AG04449 (cell line): ENCODE measurements around the gene CYTH4.
A peak's percentile ranks its signal among the peaks of the same experiment; 100 is the strongest.

Source experiments
- CTCF ChIA-PET: fragments of 350-600 bp; formaldehyde crosslinking; extraction: SDS; loops from one replicate; lab custom pipeline; 2021; ENCODE audit warnings: antibody characterized with exemption; lab: Yijun Ruan, JAX
- POLR2A ChIA-PET: fragments of 400-600, 350-600 bp; formaldehyde crosslinking; extraction: SDS; loops from one replicate; lab custom pipeline; 2020; ENCODE audit warnings: antibody characterized with exemption, inconsistent platforms; lab: Yijun Ruan, JAX
- DNase-seq: peaks from one replicate; pipeline ENCODE4 v3.0.0-alpha.2; 2010; ENCODE audit warnings: low read depth, low spot score
- H3K4me3 ChIP-seq: 2 replicates; pipeline ENCODE4 v1.5.1; 2011; ENCODE audit warnings: low read depth, mild to moderate bottlenecking, control low read depth, low read length
- CTCF ChIP-seq: IDR thresholded peaks from one replicate; pipeline ENCODE4 v1.5.1; 2011; ENCODE audit warnings: mild to moderate bottlenecking, moderate library complexity, low read length, control low read depth, inconsistent platforms; ENCODE audit not compliant: insufficient read depth; ENCODE audit errors: missing control alignments

CYTH4 gene

GRCh38 chr22:37260155-37260795, 22.0 kb upstream of the CYTH4 start:
- DNase-seq, result no peak
- ChIA-PET CTCF (interaction anchor here (0.6 to 5.5 kb wide), 56 partner anchors 10 to 484 kb away, joined by 3 to 162 read pairs (median 4); partner anchors contain the start of genes CYTH4, GGA1, IFT27 and KCTD17), POLR2A (interaction anchor here (0.7 kb wide), 1 partner anchor 42 kb away, joined by 3 read pairs; no protein-coding TSS in a partner anchor)
- no peak for TF ChIP-seq CTCF
- H3K4me3 ChIP-seq, result no peak overlapping the region

DNA sequence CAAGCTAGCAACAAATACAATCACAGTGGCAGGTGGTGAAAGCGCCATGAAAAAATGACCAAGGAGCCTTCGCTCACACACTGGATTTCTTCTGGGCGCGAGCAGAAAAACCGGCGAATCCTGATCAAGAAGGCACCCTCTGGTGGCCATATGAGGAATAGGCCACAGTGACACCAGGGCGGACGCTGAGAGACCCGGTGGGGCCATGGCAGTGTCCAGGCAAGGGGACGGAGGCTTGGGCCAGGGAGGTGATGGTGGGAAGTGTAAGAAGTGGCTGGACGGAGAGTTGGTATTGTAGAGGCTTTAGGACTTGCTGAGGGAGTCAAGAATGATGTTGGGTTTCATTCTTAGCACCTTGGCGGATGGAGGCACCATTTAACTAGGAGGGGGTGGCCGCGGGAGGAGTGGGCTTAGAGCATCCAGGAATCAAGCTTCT, 21.4 kb upstream of the CYTH4 start:
- H3K4me3 ChIP-seq, result no peak overlapping the region
- DNase-seq, result no peak
- CTCF ChIA-PET, result interaction anchor here (0.6 to 5.5 kb wide), 52 partner anchors 9 to 498 kb away, joined by 3 to 162 read pairs (median 4); partner anchors contain the start of genes CYTH4, GGA1, IFT27 and RAC2
- TF ChIP-seq CTCF, result peak; percentile 92
- POLR2A ChIA-PET, result interaction anchor here (0.7 kb wide), 1 partner anchor 41 kb away, joined by 3 read pairs; no protein-coding TSS in a partner anchor

GRCh38 chr22:37262346-37262745, 20.0 kb upstream of the CYTH4 start:
- CTCF ChIA-PET, result interaction anchor here (0.6 to 5.5 kb wide), 11 partner anchors 8 to 470 kb away, joined by 3 to 162 read pairs (median 41); partner anchors contain the start of genes CYTH4 and RAC2
- TF ChIP-seq CTCF, result no peak
- no peak for DNase-seq
- POLR2A ChIA-PET, result no interaction called here
- H3K4me3 ChIP-seq, result no peak overlapping the region

DNA sequence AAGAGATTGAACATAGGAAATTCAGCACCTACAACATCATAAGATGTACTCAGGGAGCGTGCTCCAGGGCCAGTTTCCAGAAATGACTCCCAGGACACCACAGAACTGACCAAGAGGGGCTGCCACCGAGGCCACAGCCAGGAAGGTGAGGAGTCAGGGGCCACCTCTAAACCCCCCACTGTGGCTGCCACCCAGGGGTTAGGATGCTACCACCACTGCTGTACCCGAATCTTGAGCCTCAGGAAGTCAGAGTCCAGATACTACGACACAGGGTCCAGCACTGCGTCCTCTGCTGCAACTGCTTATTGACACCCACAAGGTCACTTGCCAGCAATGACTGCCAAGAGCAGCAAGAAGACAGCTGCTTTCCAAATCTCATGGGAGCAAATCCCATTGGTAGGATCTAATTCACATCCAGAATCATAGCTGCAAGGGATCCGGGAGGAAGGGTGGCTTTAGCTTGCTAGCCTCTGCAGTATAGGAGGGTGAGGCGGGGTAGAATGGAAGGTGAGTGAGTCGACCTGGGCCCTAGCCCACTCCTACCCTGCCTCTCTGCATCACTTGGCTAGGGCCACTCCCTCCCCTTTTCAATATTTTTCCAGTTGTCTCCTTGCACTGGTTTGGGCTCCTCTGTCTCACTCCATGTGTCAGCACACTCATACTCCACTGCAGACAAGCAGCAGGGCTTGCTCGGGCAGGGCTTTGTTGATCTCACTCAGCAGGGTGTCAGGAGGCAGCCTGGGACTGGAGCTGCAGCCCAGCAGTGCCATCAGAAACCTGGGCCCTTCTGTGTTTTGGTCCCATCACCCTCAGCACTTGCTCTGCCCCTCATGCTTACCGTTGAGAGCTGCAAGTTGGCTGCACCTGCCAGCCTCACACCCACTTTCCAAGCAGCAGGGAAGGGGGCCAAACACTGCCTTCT, 18.1 kb upstream of the CYTH4 start:
- H3K4me3 ChIP-seq, result no peak overlapping the region
- ChIA-PET CTCF (interaction anchor here (0.7 to 1.2 kb wide), 2 partner anchors 9 to 19 kb away, joined by 3 to 4 read pairs; no protein-coding TSS in a partner anchor), POLR2A (no interaction called here)
- no peak for TF ChIP-seq CTCF
- no peak for DNase-seq

DNA sequence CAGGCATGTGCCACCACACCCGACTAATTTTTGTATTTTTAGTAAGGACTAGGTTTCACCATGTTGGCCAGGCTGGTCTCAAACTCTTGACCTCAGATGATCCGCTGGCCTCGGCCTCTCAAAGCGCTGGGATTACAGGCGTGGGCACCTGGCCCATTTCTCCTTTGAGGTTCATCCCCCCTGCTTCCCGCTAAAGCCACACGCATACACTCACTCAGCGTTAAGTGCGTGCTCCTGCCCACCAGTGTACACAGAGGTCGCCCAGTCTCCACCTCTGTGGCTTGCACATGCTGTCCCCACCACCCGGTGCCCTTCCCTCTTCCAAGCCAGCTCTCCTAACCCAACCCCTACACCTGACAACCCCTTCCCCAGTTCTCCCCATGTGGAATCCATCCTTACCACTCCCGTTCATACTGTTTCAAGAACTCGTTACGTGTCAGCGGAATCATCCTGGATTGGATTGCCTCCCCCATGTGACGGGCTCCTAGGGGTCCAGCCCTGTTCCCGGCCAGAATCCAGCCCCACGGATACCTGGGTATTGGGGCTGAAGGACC, 15.7 kb upstream of the CYTH4 start:
- H3K4me3 ChIP-seq, result peak overlapping the region; percentile 19
- DNase-seq, result no peak
- ChIA-PET POLR2A (no interaction called here), CTCF (interaction anchor here (0.7 to 7.3 kb wide), 19 partner anchors 6 to 267 kb away, joined by 3 to 126 read pairs (median 3); partner anchors contain the start of gene CYTH4)
- TF ChIP-seq CTCF, result no peak
